ENCODE measurements around the gene TLCD3A.
"Not testable (repeated sequence)": the region's sequence is repeated elsewhere in the genome, so short reads cannot be mapped to it uniquely, and the experiment has no call there.

The TLCD3A gene

DNA sequence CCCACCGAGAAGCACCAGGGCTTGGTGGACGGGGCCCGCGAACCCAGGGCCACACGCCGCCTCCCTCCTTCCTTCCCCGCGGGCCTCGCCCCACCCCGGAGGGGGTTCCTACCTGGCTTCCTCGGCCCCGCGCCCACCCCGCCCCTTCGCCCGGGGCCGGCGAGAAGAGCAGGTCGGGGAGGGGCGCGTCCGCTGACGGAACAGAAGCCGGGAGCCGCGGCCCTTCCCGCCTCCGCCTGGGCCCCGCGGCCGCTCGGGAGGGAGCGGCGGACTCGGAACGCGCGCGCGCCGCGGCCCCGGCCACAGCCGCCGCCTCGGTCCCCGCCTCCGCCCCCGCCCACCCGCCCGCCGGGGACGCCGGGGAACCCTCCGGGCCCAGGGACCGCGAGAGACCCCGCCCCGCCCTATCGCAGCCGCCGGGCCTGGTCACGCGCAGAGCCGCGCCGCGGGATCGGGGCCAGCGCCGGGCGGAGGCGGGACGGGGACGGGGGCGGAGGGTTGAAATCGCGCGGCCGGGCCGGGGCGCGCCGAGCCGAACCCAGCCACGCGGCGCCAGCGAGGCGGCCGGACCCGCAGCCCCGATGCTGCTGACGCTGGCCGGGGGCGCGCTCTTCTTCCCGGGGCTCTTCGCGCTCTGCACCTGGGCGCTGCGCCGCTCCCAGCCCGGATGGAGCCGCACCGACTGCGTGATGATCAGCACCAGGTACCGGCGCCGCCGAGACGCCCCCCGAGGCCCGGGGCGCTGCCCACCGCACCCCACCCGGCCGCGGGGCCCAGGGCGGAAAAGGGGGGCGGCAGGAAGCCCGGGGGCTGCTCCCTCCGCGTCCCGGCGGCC is at the start of gene TLCD3A:
TSS of gene TLCD3A (plus strand) at position 530 of the 835 bp plus-strand sequence. CDS start at position 582, 52 bp downstream.
- no peak for DNase-seq (ENCODE audit: low read depth in 2 of 2, low spot score in 1 of 2)

GRCh38 chr17:683040-683439 is 49.4 kb upstream of the TLCD3A start:
- no peak for DNase-seq (ENCODE audit: low read depth in 2 of 2, low spot score in 1 of 2)

GRCh38 chr17:683499-684254 is 48.7 kb upstream of the TLCD3A start:
- DNase-seq (ENCODE audit: low read depth in 2 of 2, low spot score in 1 of 2): no peak

- no peak for DNase-seq (ENCODE audit: low read depth in 2 of 2, low spot score in 1 of 2)
Measured at GRCh38 chr17:685006-685405, 47.4 kb upstream of the TLCD3A start.

DNA sequence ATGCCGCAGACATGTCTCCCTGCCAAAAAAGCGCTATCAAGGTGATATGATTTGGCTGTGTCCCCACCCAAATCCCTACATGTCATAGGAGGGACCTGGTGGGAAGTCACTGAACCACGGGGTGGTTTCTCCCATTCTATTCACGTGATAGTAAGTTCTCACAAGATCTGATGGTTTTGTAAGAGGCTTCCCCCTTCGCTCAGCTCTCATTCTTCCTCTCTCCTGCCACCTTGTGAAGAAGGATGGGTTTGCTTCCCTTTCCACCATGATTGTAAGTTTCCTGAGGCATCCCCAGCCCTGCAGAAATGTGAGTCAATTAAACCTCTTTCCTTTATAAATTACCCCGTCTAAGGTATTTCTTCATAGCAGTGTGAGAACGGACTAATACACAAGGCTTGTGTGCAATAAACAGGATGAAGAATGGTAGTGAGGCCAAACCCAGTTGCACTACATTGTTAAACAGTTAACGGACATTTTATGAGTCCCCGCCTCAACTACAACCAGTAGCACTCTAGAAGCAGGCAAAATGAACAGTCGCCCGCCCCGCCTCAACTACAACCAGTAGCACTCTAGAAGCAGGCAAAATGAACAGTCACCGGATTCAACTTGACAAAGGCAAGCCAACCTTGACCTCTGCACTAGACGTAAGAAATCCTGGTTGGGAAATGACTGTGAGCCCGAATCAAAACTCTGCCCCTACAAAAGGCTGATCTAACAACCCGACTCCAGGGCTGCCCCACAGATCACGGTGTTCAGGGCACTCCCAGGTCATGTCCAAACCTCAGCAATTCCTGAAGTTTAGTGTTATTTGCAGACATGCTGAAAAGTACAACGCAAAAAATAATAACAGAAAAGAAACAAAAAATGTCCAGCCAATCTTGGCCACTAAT is 44.1 kb upstream of the TLCD3A start:
- DNase-seq (ENCODE audit: low read depth in 2 of 2, low spot score in 1 of 2): no peak

DNA sequence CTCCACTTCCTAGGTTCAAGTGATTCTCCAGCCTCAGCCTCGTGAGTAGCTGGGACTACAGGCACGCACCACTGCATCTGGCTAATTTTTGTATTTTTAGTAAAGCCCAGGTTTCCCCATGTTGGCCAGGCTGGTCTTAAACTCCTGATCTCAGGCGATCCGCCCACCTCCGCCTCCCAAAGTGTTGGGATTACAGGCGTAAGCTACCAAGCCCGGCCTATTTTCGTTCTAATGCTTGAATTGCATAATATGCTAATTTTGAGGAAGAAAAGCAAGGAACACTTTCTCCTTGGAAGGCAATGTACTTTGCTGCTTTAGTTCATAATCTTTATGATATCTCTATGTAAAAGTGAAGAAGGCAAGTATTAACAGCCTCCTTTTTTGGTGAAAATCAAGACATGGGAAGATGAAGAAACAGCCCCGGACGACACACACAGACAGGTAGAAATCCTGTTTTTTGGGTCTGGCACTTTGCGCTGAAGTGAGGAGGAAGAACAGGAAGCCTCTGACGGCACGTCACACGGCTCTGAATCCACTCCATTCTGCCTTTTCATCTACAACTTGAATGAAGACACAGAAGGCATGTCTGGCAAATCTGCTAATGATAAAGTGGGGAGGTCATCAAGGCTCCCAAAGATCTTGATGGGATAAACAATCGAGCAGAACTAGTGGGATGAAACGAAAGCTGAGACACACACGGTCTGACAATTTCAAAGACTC is 42.7 kb upstream of the TLCD3A start:
- DNase-seq (ENCODE audit: low read depth in 2 of 2, low spot score in 1 of 2): no peak

DNA sequence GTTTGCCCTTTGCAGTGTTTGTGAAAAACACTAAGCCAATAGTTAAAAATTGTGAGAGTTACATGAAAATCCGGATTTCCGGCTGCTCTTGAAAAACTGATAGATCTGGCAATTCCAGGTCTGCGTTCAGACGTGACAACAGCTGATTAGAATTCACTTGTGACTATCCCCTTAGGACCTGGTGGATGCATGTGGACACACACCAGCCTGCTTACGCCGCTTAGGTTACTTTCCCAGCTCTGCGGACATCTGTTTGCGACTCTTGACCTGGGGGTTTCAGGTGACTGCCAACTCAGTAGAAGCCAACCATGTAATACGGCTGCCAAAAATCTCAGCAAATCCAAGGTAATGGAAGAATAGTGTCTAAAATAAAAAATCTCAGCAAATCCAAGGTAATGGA is 42.0 kb upstream of the TLCD3A start:
- no peak for DNase-seq (ENCODE audit: low read depth in 2 of 2, low spot score in 1 of 2)

DNA sequence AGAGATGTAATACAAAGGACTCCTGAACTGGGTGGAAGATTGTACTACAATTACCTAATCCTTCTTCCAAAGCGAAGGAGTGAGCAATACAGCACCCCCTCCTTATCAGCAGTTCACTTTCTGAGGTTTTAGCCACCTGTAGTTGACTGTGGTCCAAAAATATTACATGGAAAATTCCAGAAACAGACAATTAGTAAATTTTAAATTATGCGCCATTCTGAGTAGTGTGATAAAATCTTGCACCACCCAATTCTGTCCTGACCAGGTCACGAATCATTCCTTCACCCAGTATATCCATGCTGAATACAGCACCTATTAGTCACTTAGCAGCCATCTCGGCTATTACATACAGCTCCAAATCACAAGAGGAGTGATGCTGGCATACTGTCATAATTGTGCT is 41.0 kb upstream of the TLCD3A start:
- DNase-seq (ENCODE audit: low read depth in 2 of 2, low spot score in 1 of 2): no peak

GRCh38 chr17:692116-692515 is 40.3 kb upstream of the TLCD3A start:
- DNase-seq (ENCODE audit: low read depth in 2 of 2, low spot score in 1 of 2): no peak

DNA sequence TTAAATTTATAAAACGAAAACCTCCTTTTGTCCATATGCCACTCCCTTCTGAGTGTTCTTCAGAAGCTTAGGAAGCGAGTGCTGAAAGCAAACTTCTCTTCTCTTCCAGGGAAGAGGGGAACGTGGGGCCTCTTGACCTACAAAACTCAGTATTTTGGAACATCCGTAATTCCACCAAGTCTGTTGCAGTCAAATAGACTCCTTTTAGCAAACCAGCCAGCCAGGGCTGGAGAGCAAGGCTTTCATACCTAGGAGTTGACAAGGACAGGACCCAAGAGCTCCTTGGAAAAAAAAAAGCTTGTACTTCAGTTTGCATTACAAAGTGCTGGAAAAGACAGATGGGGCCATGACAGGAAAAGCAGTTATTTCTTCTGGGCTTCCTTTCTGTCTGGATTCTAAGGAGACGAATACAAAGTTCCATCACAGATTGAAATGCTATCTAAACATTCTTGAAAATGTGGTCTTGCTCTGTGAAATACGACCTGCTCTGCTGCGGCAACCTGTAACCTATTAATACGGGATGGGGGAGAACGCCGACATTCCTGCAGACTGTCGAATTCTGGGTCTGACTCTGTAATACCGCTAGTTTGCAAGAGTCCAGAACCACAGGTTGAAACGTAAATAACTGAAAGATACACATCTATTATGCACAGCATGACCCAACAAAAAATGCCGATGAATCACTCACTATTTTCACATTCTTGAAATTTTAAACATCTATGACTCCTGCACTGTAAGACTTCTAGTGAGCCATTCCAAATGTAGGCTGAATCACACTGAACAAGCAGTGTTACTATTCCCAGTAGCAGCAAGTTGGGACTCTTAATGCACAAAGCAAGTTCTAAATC is 38.4 kb upstream of the TLCD3A start:
- no peak for DNase-seq (ENCODE audit: low read depth in 2 of 2, low spot score in 1 of 2)

DNA sequence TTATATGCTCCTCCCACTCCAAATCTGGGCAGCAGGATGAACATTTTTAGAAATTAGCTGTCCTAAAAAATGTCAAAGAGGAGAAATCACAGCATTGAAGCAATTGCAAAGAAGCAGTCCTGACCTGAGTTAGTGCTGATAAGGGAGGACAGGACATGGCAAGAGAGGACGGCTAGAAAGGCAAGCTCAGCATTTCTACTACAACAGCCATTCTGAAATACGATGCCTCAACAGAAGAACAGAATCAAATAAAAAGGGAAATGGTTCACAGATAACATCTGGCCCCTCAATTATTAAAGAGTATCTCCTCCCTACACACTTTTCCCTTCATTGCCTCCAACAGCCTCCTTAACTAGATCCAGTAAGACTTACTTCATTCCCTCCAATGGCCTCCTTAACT is 36.0 kb upstream of the TLCD3A start:
- DNase-seq (ENCODE audit: low read depth in 2 of 2, low spot score in 1 of 2): no peak

DNA sequence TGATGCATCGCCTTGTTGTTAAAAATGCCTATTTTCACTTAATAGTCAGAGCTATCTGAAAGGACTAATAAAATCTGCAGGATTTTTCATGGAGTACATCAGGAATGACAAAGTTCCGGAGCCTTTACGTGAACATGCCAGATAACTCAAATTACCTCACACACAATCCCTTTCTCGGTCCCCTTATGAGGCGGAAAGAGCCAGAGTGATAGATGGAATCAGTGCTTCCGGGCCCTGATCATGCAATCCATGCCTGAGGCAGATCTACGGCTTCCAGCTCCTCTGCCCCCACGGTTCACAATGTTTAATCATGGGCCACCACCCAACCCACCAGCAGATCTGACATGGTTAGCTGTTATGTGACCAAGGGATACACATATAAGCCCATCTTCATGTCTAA is 34.7 kb upstream of the TLCD3A start:
- DNase-seq (ENCODE audit: low read depth in 2 of 2, low spot score in 1 of 2): no peak

- not testable (repeated sequence) for DNase-seq (ENCODE audit: low read depth in 2 of 2, low spot score in 1 of 2)
Measured at GRCh38 chr17:698096-698495, 34.3 kb upstream of the TLCD3A start.

- no peak for DNase-seq (ENCODE audit: low read depth in 2 of 2, low spot score in 1 of 2)
Measured at GRCh38 chr17:699345-699744, 33.1 kb upstream of the TLCD3A start.

DNA sequence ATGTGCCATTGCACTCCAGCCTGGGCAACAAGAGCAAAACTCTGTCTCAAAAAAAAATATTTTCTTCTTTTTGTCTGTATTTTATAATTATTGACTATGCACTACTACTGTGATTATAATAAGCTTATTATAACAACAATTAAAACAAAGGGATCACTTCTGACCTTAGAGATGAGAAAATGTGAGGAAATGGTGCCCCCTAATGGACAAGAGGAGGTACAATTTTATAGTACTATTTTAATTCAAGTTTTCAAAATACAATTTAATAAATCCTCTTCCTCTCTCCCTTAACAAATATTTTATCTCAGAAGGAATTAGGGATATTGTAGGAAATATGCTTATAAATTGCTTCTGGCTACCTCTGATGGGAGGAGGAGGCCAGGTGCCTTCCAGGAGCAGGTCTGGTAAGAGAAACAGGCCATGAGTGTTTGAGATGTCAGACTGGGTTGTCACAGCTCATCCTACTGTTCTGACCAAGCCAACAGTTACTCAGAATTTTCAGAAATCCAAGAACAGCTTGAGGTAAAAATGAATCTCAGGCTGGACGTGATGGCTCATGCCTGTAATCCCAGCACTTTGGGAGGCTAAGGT is 31.8 kb upstream of the TLCD3A start:
- no peak for DNase-seq (ENCODE audit: low read depth in 2 of 2, low spot score in 1 of 2)

GRCh38 chr17:703081-703875 is 29.1 kb upstream of the TLCD3A start:
- no peak for DNase-seq (ENCODE audit: low read depth in 2 of 2, low spot score in 1 of 2)

DNA sequence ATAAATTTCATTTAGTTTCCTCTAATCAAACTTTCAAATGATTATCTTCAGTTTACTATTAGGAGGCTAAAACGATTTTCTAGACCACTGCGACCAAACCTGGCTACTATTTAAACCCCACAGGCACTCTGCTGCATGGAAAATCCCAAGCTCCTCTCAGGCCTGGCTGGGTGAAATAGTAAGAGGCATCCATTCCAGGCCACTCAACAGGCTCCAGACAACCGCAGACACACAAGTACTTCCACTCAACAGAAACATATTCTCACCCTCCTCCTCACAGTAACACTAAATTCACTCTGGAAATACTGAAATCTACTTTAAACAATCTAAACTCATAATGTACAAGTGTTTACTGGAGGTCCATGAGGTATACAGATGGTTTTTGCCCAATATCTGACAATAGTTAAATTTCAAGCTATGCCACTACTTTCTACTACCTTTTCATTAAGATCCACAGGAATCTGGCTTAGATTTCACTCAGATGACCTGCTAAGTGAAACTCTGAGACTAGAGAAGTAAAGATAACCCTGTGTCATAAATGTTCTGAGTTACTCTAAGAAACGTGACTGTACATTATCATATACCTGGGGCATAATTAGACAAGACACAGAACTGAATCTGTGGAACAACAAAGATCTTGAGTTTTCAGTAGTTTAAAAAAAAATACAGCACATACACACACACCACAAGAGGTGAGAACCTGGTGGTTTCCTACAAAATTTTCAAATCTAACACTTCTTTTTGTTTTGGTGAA is 28.1 kb upstream of the TLCD3A start:
- DNase-seq (ENCODE audit: low read depth in 2 of 2, low spot score in 1 of 2): no peak

DNA sequence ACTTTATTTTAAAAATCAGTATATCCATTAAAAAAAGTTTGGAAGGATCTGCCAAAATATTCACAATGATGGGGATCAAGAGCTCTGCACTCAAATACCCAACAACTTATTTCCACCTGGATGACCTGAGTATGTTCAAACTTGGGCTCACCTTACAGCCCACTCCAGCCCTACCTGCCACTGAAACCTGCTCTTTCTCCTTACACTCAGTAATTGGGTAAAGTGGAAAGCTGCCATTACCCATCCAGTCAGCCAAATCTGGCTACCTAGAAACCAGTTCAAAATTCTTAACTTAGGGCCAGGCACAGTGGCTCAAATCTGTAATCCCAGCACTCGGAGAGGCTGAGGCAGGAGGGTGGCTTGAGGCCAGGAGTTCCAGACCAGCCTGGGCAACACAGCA is 27.4 kb upstream of the TLCD3A start:
- no peak for DNase-seq (ENCODE audit: low read depth in 2 of 2, low spot score in 1 of 2)
